SK-N-SH treated with all-trans-retinoic acid at 6 μM for 48 hours (cell line): Measurements from ENCODE around the gene DHX40.

Experiments used
- ATAC-seq: fragments of 200-7000 bp; cut with Tn5 transposase; 3 replicates; pipeline ENCODE4 v1.9.1; 2020; ENCODE audit warnings: mild to moderate bottlenecking, moderate library complexity
- ARNTL ChIP-seq: fragments of 450-650 bp; formaldehyde crosslinking; IDR thresholded peaks from 2 replicates; pipeline ENCODE4 v1.5.0; 2020; ENCODE audit warnings: low read depth, mild to moderate bottlenecking, moderate library complexity, borderline replicate concordance
- CSDC2 ChIP-seq: fragments of 250-450 bp; sonication (Bioruptor Pico); IDR thresholded peaks from 2 replicates; pipeline ENCODE4 v1.5.0; 2020; ENCODE audit warnings: mild to moderate bottlenecking, moderate library complexity
- CSRNP3 ChIP-seq: fragments of 250-450 bp; sonication (Bioruptor Pico); IDR thresholded peaks from 2 replicates; pipeline ENCODE4 v1.5.1; 2021; ENCODE audit warnings: mild to moderate bottlenecking, moderate library complexity
- ESRRG ChIP-seq: fragments of 250-450 bp; sonication (Bioruptor Pico); IDR thresholded peaks from 2 replicates; pipeline ENCODE4 v1.6.1; 2021; ENCODE audit warnings: mild to moderate bottlenecking
- GLIS3 ChIP-seq: fragments of 250-450 bp; sonication (Bioruptor Pico); IDR thresholded peaks from 2 replicates; pipeline ENCODE4 v1.5.0; 2020; ENCODE audit warnings: mild to moderate bottlenecking, moderate library complexity
- ISL1 ChIP-seq: fragments of 250-450 bp; sonication (Bioruptor Pico); IDR thresholded peaks from 2 replicates; pipeline ENCODE4 v2.1.2; 2022; ENCODE audit warnings: mild to moderate bottlenecking, moderate library complexity
- OSR1 ChIP-seq: fragments of 250-450 bp; sonication (Bioruptor Pico); IDR thresholded peaks from 2 replicates; pipeline ENCODE4 v1.8.0; 2022; ENCODE audit warnings: moderate library complexity, mild to moderate bottlenecking, inconsistent platforms
- PATZ1 ChIP-seq: fragments of 250-450 bp; sonication (Bioruptor Pico); IDR thresholded peaks from 2 replicates; pipeline ENCODE4 v1.8.0; 2020; ENCODE audit warnings: mild to moderate bottlenecking, moderate library complexity, borderline replicate concordance
- POU6F1 ChIP-seq: fragments of 250-450 bp; sonication (Bioruptor Pico); IDR thresholded peaks from 2 replicates; pipeline ENCODE4 v1.8.0; 2021; ENCODE audit warnings: low read depth, mild to moderate bottlenecking, moderate library complexity, borderline replicate concordance
- PPARA ChIP-seq: fragments of 250-450 bp; sonication (Bioruptor Pico); IDR thresholded peaks from 2 replicates; pipeline ENCODE4 v1.5.0; 2020; ENCODE audit warnings: mild to moderate bottlenecking, borderline replicate concordance
- TCF4 ChIP-seq: fragments of 250-450 bp; sonication (Bioruptor Pico); IDR thresholded peaks from 2 replicates; pipeline ENCODE4 v1.8.0; 2021; ENCODE audit warnings: mild to moderate bottlenecking, moderate library complexity, borderline replicate concordance
- TOX ChIP-seq: fragments of 250-450 bp; sonication (Bioruptor Pico); IDR thresholded peaks from 2 replicates; pipeline ENCODE4 v1.8.0; 2021; ENCODE audit warnings: mild to moderate bottlenecking, moderate library complexity, borderline replicate concordance
- TSHZ2 ChIP-seq: fragments of 250-450 bp; sonication (Bioruptor Pico); IDR thresholded peaks from 2 replicates; pipeline ENCODE4 v1.5.0; 2020; ENCODE audit warnings: mild to moderate bottlenecking, moderate library complexity
- ZC3H10 ChIP-seq: fragments of 250-450 bp; sonication (Bioruptor Pico); IDR thresholded peaks from 2 replicates; pipeline ENCODE4 v1.5.1; 2021; ENCODE audit warnings: mild to moderate bottlenecking, moderate library complexity
- ZFP3 ChIP-seq: fragments of 250-450 bp; sonication (Bioruptor Pico); IDR thresholded peaks from 2 replicates; pipeline ENCODE4 v1.5.0; 2020; ENCODE audit warnings: mild to moderate bottlenecking, moderate library complexity
- ZFP30 ChIP-seq: fragments of 450-650 bp; formaldehyde crosslinking; IDR thresholded peaks from 2 replicates; pipeline ENCODE4 v1.5.0; 2022; ENCODE audit warnings: mild to moderate bottlenecking, moderate library complexity
- ZNF565 ChIP-seq: fragments of 450-650 bp; formaldehyde crosslinking; conservative IDR thresholded peaks from 2 replicates; pipeline ENCODE4 v1.5.0; 2020; ENCODE audit warnings: low read depth, mild to moderate bottlenecking, moderate library complexity
- ZNF70 ChIP-seq: fragments of 450-650 bp; formaldehyde crosslinking; IDR thresholded peaks from 2 replicates; pipeline ENCODE4 v1.5.0; 2020; ENCODE audit warnings: mild to moderate bottlenecking, moderate library complexity
- ZNF8 ChIP-seq: fragments of 450-650 bp; formaldehyde crosslinking; IDR thresholded peaks from 2 replicates; pipeline ENCODE4 v1.5.0; 2020; ENCODE audit warnings: mild to moderate bottlenecking, moderate library complexity

DHX40 gene

GRCh38 chr17:59601130-59601529, 35.7 kb downstream of the DHX40 start:
- TF ChIP-seq GLIS3 (CRISPR knock-in tag) (no peak), PATZ1 (no peak), CSRNP3 (CRISPR knock-in tag) (no peak), OSR1 (CRISPR knock-in tag) (no peak), ARNTL (CRISPR knock-in tag) (no peak), ZFP30 (CRISPR knock-in tag) (no peak), ESRRG (CRISPR knock-in tag) (no peak), ZFP3 (CRISPR knock-in tag) (no peak), ZNF8 (no peak), POU6F1 (CRISPR knock-in tag) (no peak), ZNF565 (CRISPR knock-in tag) (no peak), ZC3H10 (CRISPR knock-in tag) (no peak), ISL1 (CRISPR knock-in tag) (no peak), CSDC2 (CRISPR knock-in tag) (no peak), PPARA (CRISPR knock-in tag) (no peak), ZNF70 (no peak)
- no peak for ATAC-seq

- TF ChIP-seq ESRRG (CRISPR knock-in tag) = no peak
- no peak for TF ChIP-seq PPARA (CRISPR knock-in tag)
- no peak for TF ChIP-seq ISL1 (CRISPR knock-in tag)
- no peak for TF ChIP-seq ZFP3 (CRISPR knock-in tag)
- no peak for TF ChIP-seq ARNTL (CRISPR knock-in tag)
- no peak for ATAC-seq
These were observed 41.7 kb downstream of the DHX40 start for GRCh38 chr17:59607061-59607460.

GRCh38 chr17:59607817-59608403, 42.5 kb downstream of the DHX40 start:
- no peak for ATAC-seq
- no peak for TF ChIP-seq ISL1 (CRISPR knock-in tag)
- TF ChIP-seq ZFP30 (CRISPR knock-in tag) = no peak
- no peak for TF ChIP-seq ZC3H10 (CRISPR knock-in tag)
- TF ChIP-seq TCF4 (CRISPR knock-in tag) = no peak

- ATAC-seq = no peak
- TF ChIP-seq ZFP3 (CRISPR knock-in tag) = no peak
- TF ChIP-seq ARNTL (CRISPR knock-in tag) = no peak
- TF ChIP-seq, all 23 proteins: peak for 0
These were observed 46.1 kb downstream of the DHX40 start for GRCh38 chr17:59611503-59611902.

GRCh38 chr17:59616253-59616920, 51.0 kb downstream of the DHX40 start:
- no peak for ATAC-seq
- TF ChIP-seq ZNF565 (CRISPR knock-in tag) = no peak

- ATAC-seq = no peak
- TF ChIP-seq ISL1 (CRISPR knock-in tag) (no peak), OSR1 (CRISPR knock-in tag) (no peak), TCF4 (CRISPR knock-in tag) (no peak), PPARA (CRISPR knock-in tag) (no peak), ARNTL (CRISPR knock-in tag) (no peak), ZNF70 (no peak), ZNF565 (CRISPR knock-in tag) (no peak), ZFP30 (CRISPR knock-in tag) (no peak), TOX (no peak), CSRNP3 (CRISPR knock-in tag) (no peak), ZFP3 (CRISPR knock-in tag) (no peak), ZNF8 (no peak), ESRRG (CRISPR knock-in tag) (no peak), TSHZ2 (no peak)
These were observed 51.8 kb downstream of the DHX40 start for GRCh38 chr17:59617156-59617732.
